CD4-positive, alpha-beta T cell (primary cell): ENCODE results near the gene ZNF12. TPM values are rescaled to one million over a fixed set of nuclear protein-coding genes. Genes with fewer than 3 reads are reported as not detected.

Experiments used
- ATAC-seq: fragments of 200-7000 bp; cut with Tn5 transposase; one replicate; pipeline ENCODE4 v1.10.0; 2022; ENCODE audit warnings: mild to moderate bottlenecking; ENCODE audit not compliant: poor library complexity
- CTCF ChIA-PET: fragments of 350-600 bp; sonication (Branson Sonifier 250); formaldehyde crosslinking; loops from one replicate; lab custom pipeline; 2021; ENCODE audit warnings: antibody characterized with exemption, inconsistent platforms; lab: Charles Lee
- POLR2A ChIA-PET: fragments of 350-600 bp; sonication (Branson Sonifier 250); formaldehyde crosslinking; loops from one replicate; lab custom pipeline; 2021; ENCODE audit warnings: antibody characterized with exemption, inconsistent platforms; lab: Charles Lee
- DNase-seq, 14 experiments: peaks; one replicate each; pipeline ENCODE4 v3.0.0-alpha.2; 2013 to 2020; ENCODE audit warnings: mixed read lengths in 2 of 14
- H3K27ac ChIP-seq, 2 donors: one replicate each; pipeline versions ENCODE4 v1.5.1 to v1.7.0; 2013; ENCODE audit warnings: low read length in 2 of 2, low read depth in 1 of 2, mild to moderate bottlenecking in 1 of 2
- H3K27me3 ChIP-seq, 2 experiments: 1 replicate in 1 of 2; 2 replicates in 1 of 2; pipeline versions ENCODE4 v1.6.1 to v1.7.0; 2013; ENCODE audit warnings: low read length in 2 of 2, control low read depth in 1 of 2, mild to moderate bottlenecking in 1 of 2, moderate library complexity in 1 of 2; ENCODE audit not compliant: insufficient read depth in 2 of 2, control insufficient read depth in 1 of 2
- H3K36me3 ChIP-seq: one replicate; pipeline ENCODE4 v1.6.1; 2013; ENCODE audit warnings: low read length, control low read depth; ENCODE audit not compliant: insufficient read depth
- H3K4me1 ChIP-seq: one replicate; pipeline ENCODE4 v1.6.1; 2013; ENCODE audit warnings: low read length, control low read depth; ENCODE audit not compliant: insufficient read depth
- H3K4me3 ChIP-seq: one replicate; pipeline ENCODE4 v1.5.1; 2013; ENCODE audit warnings: mild to moderate bottlenecking, low read length, moderate library complexity
- H3K9me3 ChIP-seq, 2 experiments: 1 replicate in 1 of 2; 2 replicates in 1 of 2; pipeline versions ENCODE4 v1.6.1 to v1.7.0; 2013; ENCODE audit warnings: low read length in 2 of 2, mild to moderate bottlenecking in 2 of 2, control low read depth in 1 of 2, moderate library complexity in 1 of 2; ENCODE audit not compliant: control insufficient read depth in 1 of 2, insufficient read depth in 1 of 2
- H3K27ac Mint-ChIP-seq: one replicate; pipeline ENCODE4 v1.8.0; 2020; ENCODE audit warnings: mixed read lengths
- H3K27me3 Mint-ChIP-seq: one replicate; pipeline ENCODE4 v1.8.0; 2021; ENCODE audit warnings: mixed read lengths
- H3K36me3 Mint-ChIP-seq: one replicate; pipeline ENCODE4 v1.8.0; 2021; ENCODE audit warnings: low read depth, mixed read lengths
- H3K4me1 Mint-ChIP-seq: one replicate; pipeline ENCODE4 v1.8.0; 2021; ENCODE audit warnings: low read depth, mixed read lengths
- H3K4me3 Mint-ChIP-seq: one replicate; pipeline ENCODE4 v1.8.0; 2020; ENCODE audit warnings: mild to moderate bottlenecking, mixed read lengths
- H3K9me3 Mint-ChIP-seq: one replicate; pipeline ENCODE4 v1.8.0; 2020; ENCODE audit warnings: mixed read lengths
- intact Hi-C, 2 experiments: fragments of 100-400 bp; cut with DNase I in 1 of 2; cut with micrococcal nuclease in 1 of 2; formaldehyde crosslinking; loops; one replicate each; pipeline versions ENCODE4 v1.15.1 to v1.9.0; 2023 to 2025; cut with DNase I, micrococcal nuclease
- total RNA-seq, 174 experiments: library from RNA in 2 of 174; stranded (reverse) in 2 of 174; gene quantifications; one replicate each; pipeline ENCODE4 v1.2.3 and lab custom pipeline; 2021 to 2026
- TF ChIP-seq, protein P1 (sequence below): fragments of 200-600 bp; IDR thresholded peaks from one replicate; pipeline ENCODE4 v1.8.0; 2022; ENCODE audit warnings: antibody characterized with exemption, mild to moderate bottlenecking

ZNF12 gene
- total RNA-seq, 2 experiments from 2014 or later, result 22.1 to 22.5 TPM

GRCh38 chr7:6642861-6643640 is 63.7 kb downstream of the ZNF12 start:
- CTCF ChIA-PET, result no interaction called here
- no peak overlapping the region for H3K27ac ChIP-seq
- intact Hi-C loops, result no loop called here
- no peaks in the 10 kb centered on the region for H3K27me3 ChIP-seq
- POLR2A ChIA-PET, result no interaction called here
- H3K36me3 ChIP-seq, result peaks cover 55% of the 10 kb centered on the region
- Mint-ChIP-seq H3K4me3 (no peak overlapping the region), H3K27ac (no peak overlapping the region), H3K9me3 (no peaks in the 10 kb centered on the region), H3K27me3 (no peaks in the 10 kb centered on the region), H3K4me1 (peaks cover 29% of the 10 kb centered on the region), H3K36me3 (peaks cover 81% of the 10 kb centered on the region)
- TF ChIP-seq, protein P1, sequence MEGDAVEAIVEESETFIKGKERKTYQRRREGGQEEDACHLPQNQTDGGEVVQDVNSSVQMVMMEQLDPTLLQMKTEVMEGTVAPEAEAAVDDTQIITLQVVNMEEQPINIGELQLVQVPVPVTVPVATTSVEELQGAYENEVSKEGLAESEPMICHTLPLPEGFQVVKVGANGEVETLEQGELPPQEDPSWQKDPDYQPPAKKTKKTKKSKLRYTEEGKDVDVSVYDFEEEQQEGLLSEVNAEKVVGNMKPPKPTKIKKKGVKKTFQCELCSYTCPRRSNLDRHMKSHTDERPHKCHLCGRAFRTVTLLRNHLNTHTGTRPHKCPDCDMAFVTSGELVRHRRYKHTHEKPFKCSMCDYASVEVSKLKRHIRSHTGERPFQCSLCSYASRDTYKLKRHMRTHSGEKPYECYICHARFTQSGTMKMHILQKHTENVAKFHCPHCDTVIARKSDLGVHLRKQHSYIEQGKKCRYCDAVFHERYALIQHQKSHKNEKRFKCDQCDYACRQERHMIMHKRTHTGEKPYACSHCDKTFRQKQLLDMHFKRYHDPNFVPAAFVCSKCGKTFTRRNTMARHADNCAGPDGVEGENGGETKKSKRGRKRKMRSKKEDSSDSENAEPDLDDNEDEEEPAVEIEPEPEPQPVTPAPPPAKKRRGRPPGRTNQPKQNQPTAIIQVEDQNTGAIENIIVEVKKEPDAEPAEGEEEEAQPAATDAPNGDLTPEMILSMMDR, result no peak
- ATAC-seq, result no peak
- DNase-seq, result no peak
- no peak overlapping the region for H3K4me3 ChIP-seq
- H3K4me1 ChIP-seq, result peaks cover 23% of the 10 kb centered on the region
- H3K9me3 ChIP-seq, result peaks cover 0 to 11% of the 10 kb centered on the region in 2 experiments

GRCh38 chr7:6642239-6642839 is 64.4 kb downstream of the ZNF12 start:
- no peak for ATAC-seq
- Histone ChIP-seq H3K36me3 (peaks cover 53% of the 10 kb centered on the region), H3K4me1 (peaks cover 28% of the 10 kb centered on the region), H3K4me3 (no peak overlapping the region), H3K27ac (no peak overlapping the region), H3K27me3 (no peaks in the 10 kb centered on the region), H3K9me3 (peaks cover 0 to 3% of the 10 kb centered on the region in 2 experiments)
- ChIA-PET CTCF (no interaction called here), POLR2A (no interaction called here)
- no peaks in the 10 kb centered on the region for H3K27me3 Mint-ChIP-seq
- TF ChIP-seq, protein P1, result no peak
- no peak for DNase-seq
- H3K4me3 Mint-ChIP-seq, result no peak overlapping the region
- peaks cover 79% of the 10 kb centered on the region for H3K36me3 Mint-ChIP-seq
- intact Hi-C loops, result no loop called here
- peaks cover 34% of the 10 kb centered on the region for H3K4me1 Mint-ChIP-seq
- H3K9me3 Mint-ChIP-seq, result no peaks in the 10 kb centered on the region
- no peak overlapping the region for H3K27ac Mint-ChIP-seq

DNA sequence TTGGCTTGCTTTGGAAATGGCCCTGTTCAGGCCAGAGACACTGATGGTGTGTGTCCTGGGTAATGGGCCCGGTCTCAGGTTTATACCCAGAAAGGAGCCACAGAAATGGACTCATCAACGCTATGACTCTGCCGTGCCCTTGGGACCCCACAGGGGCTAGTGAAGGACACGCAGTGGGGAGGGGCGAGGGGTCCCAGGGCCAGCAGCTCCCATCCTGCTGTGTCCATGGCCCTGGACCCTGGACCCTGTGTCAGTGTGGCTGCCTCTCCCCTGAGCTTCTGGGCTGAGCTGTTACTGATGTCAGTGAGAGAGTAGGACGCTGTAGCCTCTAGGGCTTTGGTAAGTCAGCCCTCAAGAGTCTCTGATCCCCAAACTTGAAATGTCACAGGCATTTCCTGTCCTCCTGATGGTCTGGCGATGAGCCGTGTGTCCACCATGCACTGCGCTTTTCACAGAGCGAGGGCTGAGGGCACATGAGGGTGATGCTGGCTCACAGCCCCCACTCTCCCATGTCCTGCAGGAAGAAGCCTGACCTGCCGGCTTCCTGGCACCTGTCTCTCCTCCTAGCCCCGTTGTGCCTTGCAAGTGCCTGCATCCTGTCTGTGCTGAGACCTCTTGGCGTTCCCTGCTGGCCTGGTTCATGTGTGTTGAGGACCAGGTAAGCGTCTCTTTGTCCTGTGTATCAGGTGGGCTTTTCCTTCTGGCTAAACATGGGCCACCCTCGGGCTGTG is 65.3 kb downstream of the ZNF12 start:
- Mint-ChIP-seq H3K4me3 (no peak overlapping the region), H3K27ac (peak overlapping the region; percentile 39), H3K9me3 (no peaks in the 10 kb centered on the region), H3K4me1 (peaks cover 34% of the 10 kb centered on the region), H3K27me3 (no peaks in the 10 kb centered on the region), H3K36me3 (peaks cover 70% of the 10 kb centered on the region)
- intact Hi-C loops, result no loop called here
- peaks cover 32% of the 10 kb centered on the region for H3K4me1 ChIP-seq
- no peak overlapping the region for H3K4me3 ChIP-seq
- H3K9me3 ChIP-seq, result peaks cover 0 to 3% of the 10 kb centered on the region in 2 experiments
- no peak for DNase-seq
- no peak for ATAC-seq
- peaks cover 45% of the 10 kb centered on the region for H3K36me3 ChIP-seq
- POLR2A ChIA-PET, result no interaction called here
- H3K27me3 ChIP-seq, result no peaks in the 10 kb centered on the region
- no peak overlapping the region for H3K27ac ChIP-seq
- TF ChIP-seq, protein P1, result no peak
- CTCF ChIA-PET, result no interaction called here
